ENCODE measurements around the gene HIGD1B.

Gene HIGD1B

DNA sequence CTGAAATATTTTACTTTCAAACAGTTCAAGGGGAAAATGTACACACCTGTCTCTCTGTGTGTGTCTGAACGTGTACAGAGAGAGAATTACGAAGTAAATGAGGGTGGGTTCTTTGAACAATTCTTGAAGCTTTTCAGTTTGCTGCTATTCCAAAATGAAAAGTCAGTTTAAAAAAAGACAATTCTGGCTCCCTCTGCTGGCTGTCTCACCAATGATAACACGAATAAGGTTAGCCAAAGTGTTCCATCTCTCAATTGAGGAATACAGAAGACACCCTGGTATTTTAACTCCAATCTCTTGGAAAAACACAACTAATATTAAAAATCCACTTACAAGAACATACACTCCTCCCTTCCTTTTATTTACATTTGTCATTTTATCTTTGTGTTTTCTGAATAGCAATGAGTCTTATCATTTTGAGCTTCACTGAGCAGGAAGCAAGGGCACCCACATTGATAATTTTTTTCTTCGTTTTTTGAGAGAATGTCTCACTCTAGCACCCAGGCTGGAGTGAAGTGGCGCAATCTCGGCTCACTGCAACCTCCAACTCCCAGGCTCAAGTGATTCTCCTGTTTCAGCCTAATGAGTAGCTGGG, 31.0 kb downstream of the HIGD1B start:
- no peak for DNase-seq (ENCODE audit: low read depth)

DNA sequence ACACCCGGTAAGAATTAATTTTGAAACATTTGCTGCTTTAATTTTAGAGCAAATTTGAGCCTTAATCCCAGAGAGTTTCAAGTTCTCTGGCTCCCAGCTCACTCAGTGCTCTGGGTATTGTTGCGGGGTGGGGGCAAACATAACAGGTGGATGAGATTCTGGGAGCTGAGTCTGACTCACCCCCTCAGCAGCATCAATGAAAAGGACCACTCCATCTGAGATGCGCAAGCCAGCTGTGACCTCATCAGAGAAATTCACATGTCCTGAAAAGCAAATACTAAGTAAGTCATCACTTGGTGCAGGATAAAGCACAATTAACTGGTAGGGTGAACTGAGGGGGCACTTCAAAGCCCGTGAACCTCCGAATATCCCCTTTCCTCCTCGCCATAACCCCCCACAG, 31.7 kb downstream of the HIGD1B start:
- DNase-seq (ENCODE audit: low read depth), result no peak

DNA sequence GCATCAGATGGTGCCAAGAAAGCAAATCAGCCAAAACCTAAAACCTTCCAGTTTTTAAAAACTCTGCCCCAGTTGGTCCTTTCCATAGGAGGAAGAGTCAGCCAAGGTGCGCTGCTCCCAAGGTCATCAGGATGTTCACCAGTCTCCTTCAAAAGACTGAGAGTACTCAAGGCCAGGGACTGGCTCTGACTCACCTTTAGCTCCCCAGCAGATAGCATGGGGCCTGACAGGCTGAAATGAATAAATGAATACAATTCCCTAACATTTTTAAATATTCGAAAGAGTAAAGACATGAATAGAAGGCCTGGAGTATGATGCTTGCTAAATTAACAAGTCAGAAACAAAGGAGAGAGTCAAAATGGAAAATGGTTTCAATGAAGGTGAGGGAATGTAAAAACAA, 32.4 kb downstream of the HIGD1B start:
- DNase-seq (ENCODE audit: low read depth), result no peak

DNA sequence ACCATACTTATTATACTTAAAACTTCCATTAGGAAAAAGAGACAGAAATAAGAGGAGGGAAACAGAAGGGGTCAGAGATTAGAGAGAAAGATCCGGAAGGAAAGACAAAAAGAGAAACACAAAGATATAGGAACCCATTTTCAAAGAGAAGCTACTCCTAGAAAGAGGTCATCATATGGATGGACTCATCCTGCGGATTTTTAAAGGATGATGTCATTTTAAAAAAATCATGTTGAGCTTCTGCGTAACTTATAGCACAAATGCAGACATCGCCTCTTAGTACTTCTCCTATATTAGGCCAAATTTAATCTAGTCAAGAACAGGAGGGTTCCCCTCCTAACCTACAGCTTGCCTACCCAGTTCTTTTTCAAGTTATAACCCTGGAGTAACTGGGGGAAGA, 33.5 kb downstream of the HIGD1B start:
- no peak for DNase-seq (ENCODE audit: low read depth)

DNA sequence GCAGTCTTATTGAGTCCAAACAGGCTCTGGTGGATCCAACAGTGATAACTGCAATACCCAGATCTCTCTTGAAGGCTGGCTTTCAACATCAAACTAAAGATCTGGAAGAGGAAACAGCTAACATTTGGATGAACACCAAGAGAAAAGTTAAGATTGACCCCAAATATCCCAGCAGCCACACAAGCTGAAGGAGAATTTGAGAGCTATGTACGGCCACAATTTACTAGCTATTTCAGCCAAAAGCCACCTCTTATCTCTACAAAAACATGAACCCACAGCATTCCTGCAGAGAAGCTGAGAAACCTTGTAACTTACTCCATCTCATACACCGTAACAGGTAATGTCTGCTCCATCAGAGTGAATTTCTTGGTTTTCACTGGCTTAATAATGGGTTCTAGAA, 37.3 kb downstream of the HIGD1B start:
- DNase-seq (ENCODE audit: low read depth), result no peak

DNA sequence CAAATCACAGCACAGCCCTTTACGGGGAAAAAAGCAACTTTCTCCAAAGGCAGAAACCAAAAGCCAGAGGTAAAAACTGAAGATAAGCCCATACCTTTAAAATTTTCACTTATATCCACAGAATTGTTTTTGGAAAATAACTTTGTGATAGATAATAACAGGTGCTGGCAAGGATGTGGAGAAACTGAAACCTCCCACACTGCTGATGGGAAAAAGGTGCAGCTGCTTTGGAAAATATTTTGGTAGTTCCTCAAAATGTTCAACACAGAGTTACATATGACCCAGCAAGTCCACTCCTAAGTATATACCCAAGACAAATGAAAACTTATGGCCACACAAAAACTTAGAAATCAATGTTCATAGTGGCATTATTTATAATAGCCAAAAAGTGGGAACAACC, 39.3 kb downstream of the HIGD1B start:
- no peak for DNase-seq (ENCODE audit: low read depth)

DNA sequence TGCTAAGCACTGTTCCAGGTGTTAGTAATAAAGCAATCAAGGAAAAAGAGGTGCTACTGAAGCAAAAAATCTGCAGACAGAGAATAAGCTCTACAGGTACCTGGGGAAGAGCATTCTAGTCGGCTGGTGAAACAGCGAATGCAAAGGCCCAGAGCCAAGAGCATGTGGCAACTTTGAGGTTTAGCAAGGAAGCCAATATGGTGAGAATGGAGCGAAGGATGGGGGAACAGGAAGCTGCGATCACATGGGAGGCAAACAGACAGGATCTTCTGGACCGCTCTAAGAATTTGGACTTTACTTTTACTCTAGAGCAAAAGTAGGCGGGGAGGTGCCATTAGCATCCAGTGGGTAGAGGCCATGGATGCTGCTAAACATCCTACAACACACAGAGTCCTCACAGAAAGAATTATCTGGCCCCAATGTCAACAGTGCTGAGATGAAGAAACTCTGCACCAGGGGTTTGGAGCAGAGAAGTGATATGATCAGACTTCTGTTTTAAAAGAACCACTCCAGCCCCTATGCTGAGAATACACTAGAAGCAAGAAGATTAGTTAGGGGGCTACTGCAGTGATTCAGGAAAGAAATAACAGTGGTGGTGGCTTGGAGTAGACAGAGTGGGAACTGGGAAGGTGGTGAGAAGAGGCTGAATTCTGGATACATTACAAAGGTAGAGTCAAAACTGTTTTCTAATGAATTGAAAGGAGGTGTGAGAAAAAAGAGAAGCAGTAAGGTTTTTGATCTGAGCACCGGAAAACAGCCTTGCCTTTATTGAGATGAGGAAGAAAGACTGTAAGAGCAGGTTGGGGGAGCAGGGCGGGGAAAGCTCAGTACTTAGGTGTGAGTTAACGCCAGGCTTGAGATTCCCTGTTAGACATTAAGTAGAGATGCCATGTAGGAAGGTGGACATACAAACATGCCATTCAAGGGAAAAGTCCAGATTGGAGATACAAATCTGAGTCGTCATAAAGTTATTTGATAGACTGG, 40.6 kb downstream of the HIGD1B start:
- DNase-seq (ENCODE audit: low read depth), result no peak

DNA sequence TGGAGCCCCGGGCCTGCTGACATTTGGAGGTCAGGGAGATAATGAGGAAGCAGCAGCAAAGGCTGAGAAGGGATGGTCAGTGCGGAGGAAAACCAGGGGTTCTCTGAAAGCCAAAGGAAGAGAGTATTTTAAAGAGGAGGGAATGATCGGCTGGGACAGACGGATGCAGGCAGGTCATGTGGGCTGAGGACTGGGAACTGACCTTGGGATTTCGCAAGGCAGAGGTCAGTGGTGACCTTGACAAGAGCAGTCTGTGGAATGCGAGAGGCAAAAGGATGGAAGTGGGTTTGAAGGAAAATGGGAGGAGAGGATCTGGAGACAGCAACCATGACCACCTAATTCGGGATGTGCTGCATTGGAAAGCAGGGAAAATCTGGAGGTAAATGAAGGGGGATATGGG, 41.3 kb downstream of the HIGD1B start:
- DNase-seq (ENCODE audit: low read depth), result no peak

DNA sequence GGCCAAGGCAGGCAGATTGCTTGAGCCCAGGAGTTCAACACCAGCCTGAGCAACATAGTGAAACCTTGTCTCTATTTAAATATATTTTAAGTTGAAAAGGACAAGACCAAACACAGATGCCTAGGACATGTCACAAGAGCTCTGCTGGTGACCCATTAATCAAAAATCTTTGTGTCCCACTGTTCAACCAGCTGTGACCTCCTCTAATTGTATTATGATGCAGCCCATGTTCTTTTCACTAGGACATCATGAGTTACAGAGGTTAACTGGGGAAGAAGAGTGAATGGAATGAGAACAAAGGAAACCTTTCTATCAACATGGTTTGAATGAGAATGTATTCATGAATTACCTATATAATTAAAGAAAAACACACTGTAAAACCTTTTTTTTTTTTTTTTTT, 44.6 kb downstream of the HIGD1B start:
- no peak for DNase-seq (ENCODE audit: low read depth)

DNA sequence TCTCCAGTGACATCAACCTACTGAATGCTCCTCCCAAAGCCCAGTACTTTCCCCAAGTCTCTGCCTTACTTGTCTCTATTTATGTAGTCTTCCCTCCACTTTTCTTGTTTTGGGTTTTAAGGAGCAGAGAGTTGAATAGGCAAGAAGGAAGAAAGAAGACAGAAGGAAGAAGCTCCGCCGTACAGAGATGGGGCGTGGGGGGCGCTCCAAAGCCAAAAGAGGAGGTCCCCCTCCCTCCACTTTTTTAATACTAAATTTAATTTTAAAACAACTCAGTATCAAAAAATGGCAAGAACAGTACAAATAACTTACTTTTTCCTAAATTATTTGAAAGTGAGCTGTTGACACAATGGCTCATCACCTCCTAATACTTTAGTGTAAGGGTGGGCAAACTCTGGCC, 47.0 kb downstream of the HIGD1B start:
- no peak for DNase-seq (ENCODE audit: low read depth)

DNA sequence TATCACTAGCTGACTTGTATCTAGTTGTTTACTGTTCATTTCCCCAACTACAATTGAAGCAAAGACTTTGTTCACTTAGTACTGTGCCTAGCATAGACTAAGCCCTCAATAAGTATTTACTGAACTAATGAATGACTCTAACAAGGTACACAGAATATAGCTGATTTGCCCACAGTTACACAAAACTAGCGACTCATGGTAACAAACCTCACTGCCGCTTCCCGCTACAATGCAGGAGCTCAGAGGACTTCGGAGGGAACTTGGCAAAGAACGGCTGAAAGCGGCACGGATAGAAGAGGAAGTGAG, 51.0 kb downstream of the HIGD1B start:
- DNase-seq (ENCODE audit: low read depth), result no peak

DNA sequence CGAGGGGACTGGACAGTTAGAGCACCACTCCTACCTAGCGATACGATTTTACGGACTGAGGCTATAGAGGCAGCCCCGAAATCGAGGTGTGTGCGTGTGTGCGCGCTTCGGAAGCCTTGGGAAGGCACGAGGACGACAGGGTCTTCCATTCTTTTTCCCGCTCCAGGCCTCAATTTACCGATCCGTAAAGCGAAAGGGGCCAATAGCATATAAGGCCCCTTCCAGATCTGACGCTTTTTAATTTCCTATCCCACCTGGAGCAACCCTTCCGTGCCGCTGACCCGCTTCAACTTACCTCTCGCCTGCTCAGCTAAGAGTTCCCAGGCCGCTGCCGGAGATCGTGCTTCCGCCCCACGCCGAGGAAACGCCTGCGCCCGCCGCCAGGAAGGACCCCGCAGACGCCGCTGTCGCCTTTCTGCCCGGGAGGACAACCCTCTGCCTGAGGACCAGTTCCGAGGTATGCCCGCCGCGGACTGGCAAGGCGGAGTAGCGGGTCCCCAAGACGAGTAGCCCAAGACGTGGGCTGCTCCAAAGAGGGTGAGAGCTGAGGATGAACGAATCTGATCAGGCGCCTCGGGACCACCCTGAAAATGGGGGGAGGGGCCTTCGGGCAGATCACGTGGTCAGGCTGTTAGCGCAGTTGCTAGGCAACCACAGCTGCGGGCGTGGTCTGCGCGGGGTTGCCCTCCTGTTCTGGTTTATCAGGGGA, 51.5 kb downstream of the HIGD1B start, which contains the start of gene EFTUD2:
EFTUD2 (minus strand) TSS at position 372 of the 709 bp plus-strand sequence. CDS start 4,924 bp downstream, outside the sequence.
- DNase-seq (ENCODE audit: low read depth), result peak; percentile 88
